Measurements from ENCODE around the gene CDH4.

Gene CDH4

GRCh38 chr20:61733891-61734732 is 482.1 kb downstream of the CDH4 start:
- DNase-seq (ENCODE audit: low read depth), result no peak
- H3K4me3 ChIP-seq (ENCODE audit: low read depth, low read length), result no peak overlapping the region

- no peak overlapping the region for H3K4me3 ChIP-seq (ENCODE audit: low read depth, low read length)
Observed at GRCh38 chr20:61734733-61735502, 482.9 kb downstream of the CDH4 start.

GRCh38 chr20:61735503-61735785 is 483.4 kb downstream of the CDH4 start:
- no peak for DNase-seq (ENCODE audit: low read depth)
- no peak overlapping the region for H3K4me3 ChIP-seq (ENCODE audit: low read depth, low read length)

More at GRCh38 chr20:61734733-61735502, 482.9 kb downstream of the CDH4 start:
- no peak for DNase-seq (ENCODE audit: low read depth)

- H3K4me3 ChIP-seq (ENCODE audit: low read depth, low read length), result no peak overlapping the region
- DNase-seq (ENCODE audit: low read depth), result no peak
Observed at GRCh38 chr20:61736001-61736635, 484.1 kb downstream of the CDH4 start.

GRCh38 chr20:61736751-61737310 is 484.8 kb downstream of the CDH4 start:
- DNase-seq (ENCODE audit: low read depth), result no peak
- H3K4me3 ChIP-seq (ENCODE audit: low read depth, low read length), result no peak overlapping the region

- no peak for DNase-seq (ENCODE audit: low read depth)
- no peak overlapping the region for H3K4me3 ChIP-seq (ENCODE audit: low read depth, low read length)
Observed at GRCh38 chr20:61737346-61737745, 485.3 kb downstream of the CDH4 start.

GRCh38 chr20:61737812-61738443 is 485.9 kb downstream of the CDH4 start:
- DNase-seq (ENCODE audit: low read depth), result no peak
- H3K4me3 ChIP-seq (ENCODE audit: low read depth, low read length), result no peak overlapping the region

GRCh38 chr20:61738601-61739069 is 486.6 kb downstream of the CDH4 start:
- no peak overlapping the region for H3K4me3 ChIP-seq (ENCODE audit: low read depth, low read length)
- DNase-seq (ENCODE audit: low read depth), result no peak

- no peak for DNase-seq (ENCODE audit: low read depth)
- H3K4me3 ChIP-seq (ENCODE audit: low read depth, low read length), result no peak overlapping the region
Observed at GRCh38 chr20:61739086-61739831, 487.2 kb downstream of the CDH4 start.

- H3K4me3 ChIP-seq (ENCODE audit: low read depth, low read length), result no peak overlapping the region
- DNase-seq (ENCODE audit: low read depth), result no peak
Observed at GRCh38 chr20:61739832-61740118, 487.7 kb downstream of the CDH4 start.

GRCh38 chr20:61742097-61742825 is 490.2 kb downstream of the CDH4 start:
- H3K4me3 ChIP-seq (ENCODE audit: low read depth, low read length), result no peak overlapping the region
- no peak for DNase-seq (ENCODE audit: low read depth)

- H3K4me3 ChIP-seq (ENCODE audit: low read depth, low read length), result no peak overlapping the region
- no peak for DNase-seq (ENCODE audit: low read depth)
Observed at GRCh38 chr20:61743606-61744005, 491.5 kb downstream of the CDH4 start.

GRCh38 chr20:61744691-61745396 is 492.8 kb downstream of the CDH4 start:
- DNase-seq (ENCODE audit: low read depth), result no peak
- no peak overlapping the region for H3K4me3 ChIP-seq (ENCODE audit: low read depth, low read length)

- H3K4me3 ChIP-seq (ENCODE audit: low read depth, low read length), result no peak overlapping the region
- no peak for DNase-seq (ENCODE audit: low read depth)
Observed at GRCh38 chr20:61745397-61746146, 493.5 kb downstream of the CDH4 start.

GRCh38 chr20:61746147-61746646 is 494.1 kb downstream of the CDH4 start:
- DNase-seq (ENCODE audit: low read depth), result no peak
- H3K4me3 ChIP-seq (ENCODE audit: low read depth, low read length), result no peak overlapping the region

- DNase-seq (ENCODE audit: low read depth), result no peak
- H3K4me3 ChIP-seq (ENCODE audit: low read depth, low read length), result no peak overlapping the region
Observed at GRCh38 chr20:61746781-61747180, 494.7 kb downstream of the CDH4 start.

- peak; percentile 27 for DNase-seq (ENCODE audit: low read depth)
- no peak overlapping the region for H3K4me3 ChIP-seq (ENCODE audit: low read depth, low read length)
Observed at GRCh38 chr20:61748376-61748775, 496.3 kb downstream of the CDH4 start.
